ENCODE measurements around the gene ZNF219. TPM values are rescaled to one million over a fixed set of nuclear protein-coding genes. Genes with fewer than 3 reads are reported as not detected.
A peak's percentile ranks its signal among the peaks of the same experiment; 100 is the strongest.

The ZNF219 gene
- total RNA-seq (1 to 10 TPM; 7.6 to 8.0 TPM), polyA plus RNA-seq (1 to 10 TPM in 1 of 2 donors, under 1 TPM in 1; 0.80 to 3.0 TPM)

GRCh38 chr14:21098076-21098891 is at the start of gene ZNF219:
Gene ZNF219, minus strand, starts transcription at chr14:21098655. Its CDS starts 5,064 bp downstream, at chr14:21093591.
- ChIA-PET CTCF (ENCODE audit: partially characterized antibody) (interaction anchor here (1.2 to 7.3 kb wide), 4 partner anchors 7 to 99 kb away, joined by 5 to 296 read pairs (median 116); partner anchors contain the start of genes SLC39A2 and TMEM253), POLR2A (ENCODE audit: partially characterized antibody) (interaction anchor here (0.8 to 2.4 kb wide), 3 partner anchors 10 to 73 kb away, joined by 3 to 15 read pairs (median 6); partner anchors contain the start of gene ARHGEF40)
- peaks cover 24% of the 10 kb centered on the region for H3K4me1 ChIP-seq (ENCODE audit: insufficient read depth, low read length)
- no peaks in the 10 kb centered on the region for H3K27me3 ChIP-seq (ENCODE audit: insufficient read depth, low read length)
- H3K4me3 ChIP-seq (ENCODE audit: low read length in 2 of 2): peak within 1 kb of the TSS; percentile 38 to 47
- Mint-ChIP-seq H3K27me3 (no peaks in the 10 kb centered on the region), H3K4me3 (peak within 1 kb of the TSS; percentile 80 to 95 (median 87)), H3K9me3 (no peaks in the 10 kb centered on the region), H3K27ac (peak within 1 kb of the TSS; percentile 93 to 95 (median 93)), H3K4me1 (peaks cover 10 to 45% (median 16%) of the 10 kb centered on the region in 4 donors), H3K36me3 (peaks cover 0 to 5% of the 10 kb centered on the region in 2 donors)
- no peaks in the 10 kb centered on the region for H3K9me3 ChIP-seq (ENCODE audit: control insufficient read depth in 1 of 2, low read length in 2 of 2)
- peak within 1 kb of the TSS; percentile 59 for H3K27ac ChIP-seq (ENCODE audit: low read depth, low read length)
- intact Hi-C loops (cut with micrococcal nuclease): loop anchor here (5.0 kb wide), 1 partner anchor 416 kb away; the partner anchor contains the start of gene RNASE4
- no peaks in the 10 kb centered on the region for H3K36me3 ChIP-seq (ENCODE audit: insufficient read depth, low read length)
- peak; percentile 31 to 54 (median 42) for DNase-seq

DNA sequence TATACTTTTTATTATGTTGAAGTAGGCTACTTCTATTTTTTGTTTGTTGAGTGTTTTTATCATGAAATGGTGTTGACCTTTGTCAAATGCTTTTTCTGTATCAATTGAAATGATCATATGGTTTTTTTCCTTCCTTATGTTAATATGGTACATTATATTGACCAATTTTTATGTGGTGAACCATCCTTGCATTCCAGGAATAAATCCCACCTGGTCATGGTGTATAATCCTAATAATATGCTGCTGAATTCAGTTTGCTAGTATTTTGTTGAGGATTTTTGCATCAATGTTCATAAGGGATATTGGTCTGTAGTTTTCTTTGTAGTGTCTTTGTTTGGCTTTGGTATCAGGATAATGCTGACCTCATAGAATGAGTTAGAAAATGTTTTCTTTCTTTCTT is 47.0 kb upstream of the ZNF219 start:
- Histone ChIP-seq H3K9me3 (ENCODE audit: control insufficient read depth in 1 of 2, low read length in 2 of 2) (no peaks in the 10 kb centered on the region), H3K27ac (ENCODE audit: low read depth, low read length) (no peak overlapping the region), H3K36me3 (ENCODE audit: insufficient read depth, low read length) (no peaks in the 10 kb centered on the region), H3K4me1 (ENCODE audit: insufficient read depth, low read length) (no peaks in the 10 kb centered on the region), H3K4me3 (ENCODE audit: low read length in 2 of 2) (no peak overlapping the region), H3K27me3 (ENCODE audit: insufficient read depth, low read length) (no peaks in the 10 kb centered on the region)
- no peak for DNase-seq
- Mint-ChIP-seq H3K36me3 (no peaks in the 10 kb centered on the region), H3K4me1 (no peaks in the 10 kb centered on the region), H3K27ac (no peak overlapping the region), H3K27me3 (peaks cover 6 to 10% of the 10 kb centered on the region in 2 donors), H3K9me3 (peaks cover 0 to 30% (median 19%) of the 10 kb centered on the region in 8 donors), H3K4me3 (no peak overlapping the region)
- intact Hi-C loops (cut with micrococcal nuclease): no loop called here
- ChIA-PET POLR2A (ENCODE audit: partially characterized antibody) (no interaction called here), CTCF (ENCODE audit: partially characterized antibody) (no interaction called here)

DNA sequence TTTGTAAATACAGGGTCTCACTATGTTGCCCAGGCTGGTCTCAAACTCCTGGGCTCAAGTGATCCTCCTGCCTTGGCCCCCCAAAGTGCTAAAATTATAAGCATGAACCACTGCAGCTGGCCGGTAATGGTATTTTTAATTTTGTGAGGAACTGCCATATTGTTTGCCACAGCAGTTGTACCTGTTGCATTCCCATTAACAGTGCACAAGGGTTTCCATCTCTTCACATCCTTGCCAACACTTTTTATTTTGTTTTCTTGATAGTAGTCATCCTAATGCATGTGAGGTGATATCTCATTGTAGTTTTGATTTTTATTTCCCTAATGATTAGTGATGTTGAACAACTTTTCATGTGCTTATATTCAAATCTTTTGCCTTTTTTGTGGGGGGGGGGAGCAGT is 43.9 kb upstream of the ZNF219 start:
- intact Hi-C loops (cut with micrococcal nuclease): no loop called here
- Mint-ChIP-seq H3K4me3 (no peak overlapping the region), H3K27me3 (peaks cover 9 to 10% of the 10 kb centered on the region in 2 donors), H3K4me1 (no peaks in the 10 kb centered on the region), H3K36me3 (no peaks in the 10 kb centered on the region), H3K27ac (no peak overlapping the region), H3K9me3 (peaks cover 0 to 29% (median 19%) of the 10 kb centered on the region in 8 donors)
- H3K27ac ChIP-seq (ENCODE audit: low read depth, low read length): no peak overlapping the region
- ChIA-PET CTCF (ENCODE audit: partially characterized antibody) (no interaction called here), POLR2A (ENCODE audit: partially characterized antibody) (no interaction called here)
- no peak for DNase-seq
- no peaks in the 10 kb centered on the region for H3K27me3 ChIP-seq (ENCODE audit: insufficient read depth, low read length)
- H3K4me3 ChIP-seq (ENCODE audit: low read length in 2 of 2): no peak overlapping the region
- no peaks in the 10 kb centered on the region for H3K36me3 ChIP-seq (ENCODE audit: insufficient read depth, low read length)
- no peaks in the 10 kb centered on the region for H3K9me3 ChIP-seq (ENCODE audit: control insufficient read depth in 1 of 2, low read length in 2 of 2)
- H3K4me1 ChIP-seq (ENCODE audit: insufficient read depth, low read length): no peaks in the 10 kb centered on the region

GRCh38 chr14:21136024-21136423 is 37.6 kb upstream of the ZNF219 start:
- ChIA-PET POLR2A (ENCODE audit: partially characterized antibody) (interaction anchor here (0.6 kb wide), 1 partner anchor 155 kb away, joined by 3 read pairs; no protein-coding TSS in a partner anchor), CTCF (ENCODE audit: partially characterized antibody) (interaction anchor here (1.3 to 2.5 kb wide), 3 partner anchors 13 to 122 kb away, joined by 4 to 10 read pairs (median 6); no protein-coding TSS in a partner anchor)
- Mint-ChIP-seq H3K4me1 (no peaks in the 10 kb centered on the region), H3K27me3 (peaks cover 2 to 3% of the 10 kb centered on the region in 2 donors), H3K36me3 (no peaks in the 10 kb centered on the region), H3K27ac (no peak overlapping the region), H3K4me3 (no peak overlapping the region), H3K9me3 (peaks cover 0 to 3% (median 0%) of the 10 kb centered on the region in 8 donors)
- intact Hi-C loops (cut with micrococcal nuclease): loop anchor here (1.0 kb wide), 1 partner anchor 122 kb away; no protein-coding TSS in a partner anchor
- Histone ChIP-seq H3K4me1 (ENCODE audit: insufficient read depth, low read length) (no peaks in the 10 kb centered on the region), H3K4me3 (ENCODE audit: low read length in 2 of 2) (no peak overlapping the region), H3K36me3 (ENCODE audit: insufficient read depth, low read length) (no peaks in the 10 kb centered on the region), H3K27me3 (ENCODE audit: insufficient read depth, low read length) (no peaks in the 10 kb centered on the region), H3K27ac (ENCODE audit: low read depth, low read length) (no peak overlapping the region), H3K9me3 (ENCODE audit: control insufficient read depth in 1 of 2, low read length in 2 of 2) (no peaks in the 10 kb centered on the region)
- DNase-seq: peak in 4 of 5 donors; percentile 2 to 8 (median 4)

DNA sequence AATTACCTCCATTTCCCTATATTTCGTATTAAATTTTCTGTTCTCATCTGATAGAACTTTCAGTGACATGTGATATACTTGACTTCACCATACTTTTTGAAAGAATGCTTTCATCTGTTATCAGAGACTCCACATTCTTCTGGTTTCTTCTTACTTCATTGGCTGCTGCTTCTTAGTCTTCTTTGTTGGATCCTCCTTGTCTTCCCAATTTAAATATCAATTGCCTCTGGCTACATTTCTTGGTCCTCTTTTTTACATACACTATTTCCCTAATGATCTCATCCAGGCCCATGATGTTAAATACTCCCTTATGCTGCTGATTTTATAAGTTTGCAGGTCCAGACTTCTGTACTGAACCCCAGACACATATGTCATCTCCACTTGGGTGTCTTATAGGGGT is 35.4 kb upstream of the ZNF219 start:
- Mint-ChIP-seq H3K27me3 (peaks cover 0 to 3% of the 10 kb centered on the region in 2 donors), H3K4me1 (no peaks in the 10 kb centered on the region), H3K4me3 (no peak overlapping the region), H3K36me3 (no peaks in the 10 kb centered on the region), H3K9me3 (peaks cover 0 to 3% (median 0%) of the 10 kb centered on the region in 8 donors), H3K27ac (no peak overlapping the region)
- H3K4me3 ChIP-seq (ENCODE audit: low read length in 2 of 2): no peak overlapping the region
- H3K9me3 ChIP-seq (ENCODE audit: control insufficient read depth in 1 of 2, low read length in 2 of 2): no peaks in the 10 kb centered on the region
- intact Hi-C loops (cut with micrococcal nuclease): no loop called here
- DNase-seq: no peak
- no peaks in the 10 kb centered on the region for H3K27me3 ChIP-seq (ENCODE audit: insufficient read depth, low read length)
- H3K36me3 ChIP-seq (ENCODE audit: insufficient read depth, low read length): no peaks in the 10 kb centered on the region
- POLR2A ChIA-PET (ENCODE audit: partially characterized antibody): no interaction called here
- no peak overlapping the region for H3K27ac ChIP-seq (ENCODE audit: low read depth, low read length)
- CTCF ChIA-PET (ENCODE audit: partially characterized antibody): interaction anchor here (1.4 kb wide), 1 partner anchor 119 kb away, joined by 4 read pairs; no protein-coding TSS in a partner anchor
- no peaks in the 10 kb centered on the region for H3K4me1 ChIP-seq (ENCODE audit: insufficient read depth, low read length)

DNA sequence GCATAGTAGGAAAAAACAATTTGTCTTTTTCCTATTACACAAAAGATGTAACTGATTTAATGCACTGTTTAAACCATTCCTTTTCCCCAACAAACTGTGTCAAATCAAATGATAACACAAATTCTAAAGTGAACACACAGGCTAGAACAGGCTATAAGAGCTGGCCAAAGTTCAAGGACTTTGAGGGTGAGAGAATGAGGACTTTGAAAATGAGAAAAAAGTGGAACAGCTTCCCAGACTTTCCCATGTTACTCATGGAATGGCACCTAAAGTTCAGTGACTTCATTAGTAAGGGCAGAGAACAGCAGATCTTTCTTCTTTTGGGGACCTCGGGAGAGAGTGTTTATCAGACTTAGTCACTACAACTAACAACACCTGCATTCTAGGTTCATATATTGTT is 25.0 kb upstream of the ZNF219 start:
- Mint-ChIP-seq H3K27ac (no peak overlapping the region), H3K4me3 (no peak overlapping the region), H3K4me1 (no peaks in the 10 kb centered on the region), H3K9me3 (peaks cover 0 to 7% (median 2%) of the 10 kb centered on the region in 8 donors), H3K36me3 (peaks cover 0 to 5% of the 10 kb centered on the region in 2 donors), H3K27me3 (peaks cover 19 to 24% of the 10 kb centered on the region in 2 donors)
- Histone ChIP-seq H3K27me3 (ENCODE audit: insufficient read depth, low read length) (no peaks in the 10 kb centered on the region), H3K9me3 (ENCODE audit: control insufficient read depth in 1 of 2, low read length in 2 of 2) (no peaks in the 10 kb centered on the region), H3K27ac (ENCODE audit: low read depth, low read length) (no peak overlapping the region), H3K36me3 (ENCODE audit: insufficient read depth, low read length) (no peaks in the 10 kb centered on the region), H3K4me1 (ENCODE audit: insufficient read depth, low read length) (no peaks in the 10 kb centered on the region), H3K4me3 (ENCODE audit: low read length in 2 of 2) (no peak overlapping the region)
- ChIA-PET CTCF (ENCODE audit: partially characterized antibody) (interaction anchor here (1.8 to 2.5 kb wide), 3 partner anchors 12 to 109 kb away, joined by 4 to 6 read pairs (median 5); no protein-coding TSS in a partner anchor), POLR2A (ENCODE audit: partially characterized antibody) (no interaction called here)
- no peak for DNase-seq
- intact Hi-C loops (cut with micrococcal nuclease): no loop called here

GRCh38 chr14:21121122-21121521 is 22.7 kb upstream of the ZNF219 start:
- Histone ChIP-seq H3K4me1 (ENCODE audit: insufficient read depth, low read length) (no peaks in the 10 kb centered on the region), H3K27ac (ENCODE audit: low read depth, low read length) (no peak overlapping the region), H3K27me3 (ENCODE audit: insufficient read depth, low read length) (no peaks in the 10 kb centered on the region), H3K36me3 (ENCODE audit: insufficient read depth, low read length) (no peaks in the 10 kb centered on the region), H3K4me3 (ENCODE audit: low read length in 2 of 2) (no peak overlapping the region), H3K9me3 (ENCODE audit: control insufficient read depth in 1 of 2, low read length in 2 of 2) (no peaks in the 10 kb centered on the region)
- no peaks in the 10 kb centered on the region for H3K4me1 Mint-ChIP-seq
- no peak overlapping the region for H3K27ac Mint-ChIP-seq
- peaks cover 0 to 7% (median 2%) of the 10 kb centered on the region in 8 donors for H3K9me3 Mint-ChIP-seq
- peaks cover 0 to 5% of the 10 kb centered on the region in 2 donors for H3K36me3 Mint-ChIP-seq
- ChIA-PET CTCF (ENCODE audit: partially characterized antibody) (interaction anchor here (0.8 to 1.8 kb wide), 2 partner anchors 53 to 106 kb away, joined by 3 to 4 read pairs; no protein-coding TSS in a partner anchor), POLR2A (ENCODE audit: partially characterized antibody) (no interaction called here)
- peaks cover 14 to 24% of the 10 kb centered on the region in 2 donors for H3K27me3 Mint-ChIP-seq
- intact Hi-C loops (cut with micrococcal nuclease): no loop called here
- DNase-seq: no peak
- H3K4me3 Mint-ChIP-seq: no peak overlapping the region

All from CD4-positive, alpha-beta memory T cell (primary cell).